COLO829 (cell line): ENCODE results near the gene YIPF3.
A peak's percentile ranks its signal among the peaks of the same experiment; 100 is the strongest.
"Not testable (repeated sequence)": the region's sequence is repeated elsewhere in the genome, so short reads cannot be mapped to it uniquely, and the experiment has no call there.

Source experiments
- DNase-seq: peaks from one replicate; pipeline ENCODE4 v3.0.0; 2012; ENCODE audit warnings: low spot score

The YIPF3 gene

GRCh38 chr6:43493230-43493629 lies 23.5 kb downstream of the YIPF3 start:
- DNase-seq = no peak

DNA sequence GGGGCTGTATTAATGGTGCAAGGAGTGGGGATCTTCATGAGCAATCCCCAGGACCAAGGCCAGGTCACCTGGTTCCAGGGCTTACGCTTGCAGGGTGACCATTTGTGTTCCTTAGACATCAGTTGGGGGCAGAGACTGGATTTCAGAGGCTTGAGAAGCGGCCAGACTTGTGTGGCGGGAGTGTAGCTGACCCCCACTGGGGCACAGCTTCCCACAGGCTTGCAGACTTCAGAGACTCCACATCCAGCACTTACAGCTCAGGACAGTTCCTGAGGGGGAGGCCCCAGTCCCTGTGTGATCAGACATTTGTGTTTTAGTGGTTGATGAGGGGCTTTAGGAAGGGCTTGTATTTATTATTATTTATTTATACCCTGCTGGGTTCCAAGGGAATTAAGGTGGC lies 24.1 kb downstream of the YIPF3 start:
- DNase-seq = no peak

GRCh38 chr6:43491750-43492661 lies 24.7 kb downstream of the YIPF3 start:
- DNase-seq = peak; percentile 54

GRCh38 chr6:43490523-43490939 lies 26.2 kb downstream of the YIPF3 start:
- no peak for DNase-seq

DNA sequence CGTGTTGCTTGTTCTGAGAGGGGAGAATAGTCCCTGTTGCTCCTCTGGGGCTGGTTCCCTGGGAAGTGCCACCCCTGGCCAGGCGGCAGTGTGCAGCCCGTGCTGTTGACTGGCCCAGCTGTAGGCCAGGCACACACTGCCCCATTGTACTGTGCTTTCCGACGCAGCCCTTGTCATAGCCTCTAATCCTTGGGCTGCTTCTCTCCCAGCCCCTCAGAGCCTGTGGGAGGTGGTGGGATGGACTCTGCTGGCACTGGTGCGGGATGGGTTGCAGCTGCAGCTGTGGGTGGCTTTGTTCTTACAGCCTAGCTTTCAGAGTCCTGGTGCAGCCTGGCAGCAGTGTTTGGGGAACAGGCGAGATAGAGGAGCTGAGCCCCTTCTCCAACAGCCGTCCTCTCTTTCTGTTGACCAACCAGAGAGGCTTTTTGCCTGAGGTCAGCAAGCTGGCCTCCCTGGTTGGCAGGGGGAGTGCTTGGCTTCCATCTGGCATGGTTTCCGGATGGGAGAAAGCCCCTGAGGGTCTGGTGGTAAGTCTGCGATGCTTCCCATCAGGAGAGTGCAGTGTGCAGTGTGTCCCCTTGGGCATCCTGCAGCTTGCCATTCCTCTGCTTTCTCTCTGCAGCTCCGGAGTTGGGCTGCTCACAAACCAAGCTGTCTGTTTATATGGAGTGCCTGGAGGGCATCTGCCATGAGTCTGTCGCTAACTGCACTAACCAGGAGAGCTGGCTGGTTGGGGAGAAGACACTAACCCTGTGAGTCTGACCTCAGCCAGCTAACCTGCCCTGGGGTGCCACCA lies 27.3 kb downstream of the YIPF3 start:
- DNase-seq = peak; percentile 93

GRCh38 chr6:43488667-43489276 lies 28.0 kb downstream of the YIPF3 start:
- peak; percentile 69 for DNase-seq

DNA sequence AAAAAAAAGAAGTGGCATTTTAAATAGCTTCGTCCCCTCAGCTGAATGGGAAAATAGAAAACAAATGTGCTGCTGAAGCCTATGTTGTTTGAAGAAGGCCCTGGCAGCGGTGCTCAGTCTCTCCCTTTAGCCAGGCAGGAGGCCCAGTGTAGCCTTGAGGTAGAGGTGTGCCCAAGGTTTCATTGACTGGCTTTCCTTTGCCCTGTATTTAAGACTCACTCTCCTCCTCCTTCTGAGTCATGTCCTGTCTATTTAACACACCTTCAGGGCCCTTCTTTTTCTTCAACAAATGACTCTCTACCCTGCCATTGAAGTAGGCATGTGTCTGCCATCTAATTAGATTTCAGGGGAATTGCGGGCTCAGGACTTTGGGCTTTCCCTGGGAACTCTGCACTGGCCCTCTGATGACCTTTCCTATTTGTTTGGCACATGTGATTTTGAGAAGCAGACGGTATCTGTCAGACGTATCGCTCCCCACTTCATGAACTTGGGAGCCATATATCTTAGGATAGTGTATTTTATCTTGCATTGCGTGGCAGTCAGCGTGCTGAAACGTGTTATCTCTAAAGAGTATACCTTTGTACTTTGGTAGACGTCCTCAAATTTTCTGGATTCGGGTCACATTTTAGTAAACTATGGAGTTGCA lies 35.0 kb downstream of the YIPF3 start:
- DNase-seq = no peak

DNA sequence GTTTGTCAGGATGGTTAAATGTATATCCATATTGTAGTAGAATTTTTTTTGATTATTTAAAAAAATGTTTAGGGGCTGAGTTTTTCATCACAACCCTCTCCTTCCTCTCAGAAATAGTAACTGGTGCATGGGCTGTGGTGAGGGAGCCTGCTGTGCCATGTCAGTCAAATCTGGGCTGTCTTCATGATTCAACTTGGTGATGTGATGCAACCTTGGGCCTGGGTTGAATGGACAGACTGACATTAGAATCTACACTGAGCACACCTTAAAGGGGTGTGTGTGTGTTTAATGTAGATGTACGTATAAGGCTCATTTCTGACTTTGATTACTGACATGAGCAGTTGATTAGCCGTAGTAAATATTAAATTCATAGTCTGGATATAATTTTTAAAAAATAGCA lies 35.7 kb downstream of the YIPF3 start:
- no peak for DNase-seq

GRCh38 chr6:43478008-43478372 lies 38.7 kb downstream of the YIPF3 start:
- no peak for DNase-seq

- peak; percentile 93 for DNase-seq
Measured at GRCh38 chr6:43477235-43478007, 39.3 kb downstream of the YIPF3 start, which contains the start of gene TJAP1. TSS of gene TJAP1 (plus strand) at chr6:43477570. CDS start at chr6:43499002, 21,432 bp downstream.

- no peak for DNase-seq
Measured at GRCh38 chr6:43476746-43477145, 40.0 kb downstream of the YIPF3 start.

DNA sequence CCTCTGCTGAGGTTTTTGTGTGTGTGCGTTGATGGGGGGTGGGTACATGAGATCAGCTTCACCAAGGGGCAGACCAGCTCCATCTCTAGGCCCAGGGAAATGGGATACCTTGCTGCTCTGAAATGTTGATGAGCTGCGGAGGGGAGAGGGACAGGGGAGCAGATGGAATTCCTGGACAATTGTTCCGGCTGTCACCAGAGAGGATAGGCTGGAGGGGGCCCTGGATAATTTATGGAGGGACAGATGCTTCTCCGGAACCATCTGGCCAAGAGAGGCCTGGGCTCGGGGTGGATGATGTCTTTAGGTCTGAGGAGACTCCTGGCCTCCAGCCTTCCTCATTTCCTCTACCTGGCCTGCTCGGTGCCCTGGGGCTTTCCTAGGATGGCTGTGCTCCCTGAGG lies 41.2 kb downstream of the YIPF3 start:
- no peak for DNase-seq

DNA sequence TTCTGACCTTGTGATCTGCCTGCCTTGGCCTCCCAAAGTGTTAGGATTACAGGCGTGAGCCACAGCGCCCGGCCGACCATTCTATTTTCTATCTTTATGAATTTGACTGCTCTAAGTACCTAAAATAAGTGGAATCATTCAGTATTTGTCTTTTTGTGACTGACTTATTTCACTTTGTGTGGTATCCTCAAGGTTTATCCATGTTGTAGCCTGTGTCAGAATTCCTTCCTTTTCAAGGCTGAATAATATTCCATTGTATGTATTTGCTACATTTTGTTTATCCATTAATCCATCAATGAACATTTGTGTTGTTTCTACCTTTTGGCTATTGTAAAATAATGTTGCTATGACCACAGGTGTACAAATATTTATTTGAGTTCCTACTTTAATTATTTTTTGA lies 44.2 kb downstream of the YIPF3 start:
- DNase-seq = no peak

DNA sequence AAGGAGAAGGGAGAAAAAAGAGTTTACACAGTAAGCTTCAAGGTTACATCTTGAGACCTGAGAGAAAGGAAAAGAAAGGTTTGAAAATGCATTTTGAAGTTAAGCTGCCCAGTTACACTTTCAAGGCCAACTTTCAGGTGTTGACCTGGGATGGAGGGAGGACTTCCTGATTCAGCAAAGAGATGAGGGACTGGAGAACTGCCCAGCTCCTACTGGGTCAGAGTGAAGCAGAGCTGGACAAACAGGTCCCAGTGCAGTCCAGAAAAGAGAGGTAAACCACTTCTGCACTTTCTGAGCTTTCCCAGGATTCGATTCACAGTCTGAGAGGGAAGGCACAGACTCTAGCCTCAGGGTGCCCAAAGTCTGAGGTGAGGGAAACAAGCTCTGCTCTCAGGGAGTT lies 45.3 kb downstream of the YIPF3 start:
- DNase-seq = no peak

GRCh38 chr6:43469947-43470346 lies 46.8 kb downstream of the YIPF3 start:
- DNase-seq = no peak

DNA sequence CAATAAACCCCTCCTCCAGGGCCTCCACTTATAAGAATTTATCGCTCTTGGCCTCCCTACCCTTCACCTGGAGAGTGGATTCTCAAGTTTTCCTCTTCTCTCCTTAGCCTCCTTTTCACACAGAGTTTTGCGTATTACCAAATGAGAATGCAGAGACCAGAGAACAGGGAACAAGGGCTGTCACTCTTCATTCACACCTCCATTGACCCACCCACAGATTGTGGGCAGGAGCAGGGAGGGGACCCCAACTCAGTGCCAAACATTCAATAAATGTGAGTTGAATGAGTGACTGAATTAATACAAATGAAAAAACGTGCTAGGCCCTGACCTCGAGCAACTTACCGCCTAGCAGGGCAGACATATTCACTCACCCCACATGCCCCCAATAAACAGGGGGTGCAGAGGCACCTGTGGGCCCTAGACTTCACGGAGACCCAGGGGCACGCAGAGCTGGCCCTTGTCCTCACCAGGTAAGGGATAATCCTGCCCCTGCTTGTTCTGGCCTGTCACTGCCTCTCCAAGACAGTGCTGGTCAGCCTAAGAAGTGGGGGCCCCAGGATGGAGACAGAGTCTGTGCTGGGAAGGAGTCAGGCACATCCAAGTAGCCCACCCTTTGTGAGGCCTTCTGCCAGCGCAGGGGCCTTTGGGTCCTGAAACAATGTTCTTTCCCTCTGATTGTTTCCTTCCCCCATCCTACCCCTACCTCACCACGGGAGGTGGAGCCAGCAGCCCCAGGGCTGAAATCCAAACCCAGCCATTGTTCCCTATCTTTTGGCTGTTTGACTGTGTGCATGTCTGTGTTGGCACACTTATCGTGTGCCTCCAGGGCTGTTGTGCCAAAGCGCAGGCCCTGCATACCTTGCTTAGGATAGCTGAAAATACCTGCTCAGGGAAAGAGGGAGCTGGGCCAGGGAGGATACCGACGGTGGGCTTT lies 47.7 kb downstream of the YIPF3 start:
- no peak for DNase-seq

- no peak for DNase-seq
Measured at GRCh38 chr6:43468240-43468639, 48.5 kb downstream of the YIPF3 start.

DNA sequence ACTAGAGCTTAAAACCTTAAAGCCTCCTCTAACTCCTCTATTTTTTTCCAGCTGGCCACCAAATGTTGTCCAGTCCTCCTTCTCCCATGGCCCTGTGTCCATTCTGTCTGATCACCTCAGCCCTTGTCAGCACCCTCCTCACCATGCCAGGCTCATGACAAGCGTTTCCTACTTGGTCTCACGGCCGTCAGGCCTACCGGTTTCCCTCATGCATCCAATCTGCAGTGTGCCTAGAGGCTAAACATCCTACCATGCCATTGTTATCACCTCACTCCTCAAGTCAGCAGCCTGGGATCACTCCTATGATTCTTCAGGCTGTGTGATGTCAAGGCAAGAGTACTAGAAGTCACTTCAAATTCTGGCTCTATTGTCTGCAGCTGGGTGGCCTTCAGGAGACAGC lies 49.0 kb downstream of the YIPF3 start:
- no peak for DNase-seq

GRCh38 chr6:43467265-43467664 lies 49.5 kb downstream of the YIPF3 start:
- not testable (repeated sequence) for DNase-seq

- no peak for DNase-seq
Measured at GRCh38 chr6:43465948-43466347, 50.8 kb downstream of the YIPF3 start.
